Skeletal muscle tissue (tissue), 4 donors: ENCODE results near the gene ARHGAP4. TPM values are rescaled to one million over a fixed set of nuclear protein-coding genes. Genes with fewer than 3 reads are reported as not detected.

ENCODE experiments used
- H3K27ac ChIP-seq: one replicate; pipeline ENCODE4 v1.7.0; 2013; ENCODE audit warnings: mild to moderate bottlenecking, low read depth, low read length, inconsistent platforms
- H3K27me3 ChIP-seq, 3 donors: one replicate each; pipeline ENCODE4 v1.7.0; 2013; ENCODE audit warnings: low read length in 3 of 3; ENCODE audit not compliant: control insufficient read depth in 3 of 3, insufficient read depth in 3 of 3
- H3K36me3 ChIP-seq, 3 donors: one replicate each; pipeline ENCODE4 v1.7.0; 2013; ENCODE audit warnings: low read length in 3 of 3; ENCODE audit not compliant: control insufficient read depth in 3 of 3, insufficient read depth in 3 of 3
- H3K4me1 ChIP-seq, 3 donors: one replicate each; pipeline ENCODE4 v1.7.0; 2013; ENCODE audit warnings: low read length in 3 of 3, mild to moderate bottlenecking in 3 of 3; ENCODE audit not compliant: control insufficient read depth in 3 of 3, insufficient read depth in 3 of 3
- H3K4me3 ChIP-seq, 3 donors: one replicate each; pipeline ENCODE4 v1.7.0; 2013; ENCODE audit warnings: low read length in 3 of 3
- H3K9ac ChIP-seq, 3 donors: one replicate each; pipeline ENCODE4 v1.7.0; 2013; ENCODE audit warnings: low read length in 3 of 3, mild to moderate bottlenecking in 3 of 3, moderate library complexity in 2 of 3, low read depth in 1 of 3
- H3K9me3 ChIP-seq, 3 donors: one replicate each; pipeline ENCODE4 v1.7.0; 2013; ENCODE audit warnings: low read length in 3 of 3; ENCODE audit not compliant: control insufficient read depth in 3 of 3
- total RNA-seq: library from RNA; depleted of rRNA; stranded (reverse); fragments of >200 nt; gene quantifications from one replicate; pipeline ENCODE4 v1.2.3, GENCODE V29; 2014
- donor health status: Osteomylitis.

ARHGAP4 gene
- total RNA-seq, 1 donor from 2014 or later = 25.1 TPM

DNA sequence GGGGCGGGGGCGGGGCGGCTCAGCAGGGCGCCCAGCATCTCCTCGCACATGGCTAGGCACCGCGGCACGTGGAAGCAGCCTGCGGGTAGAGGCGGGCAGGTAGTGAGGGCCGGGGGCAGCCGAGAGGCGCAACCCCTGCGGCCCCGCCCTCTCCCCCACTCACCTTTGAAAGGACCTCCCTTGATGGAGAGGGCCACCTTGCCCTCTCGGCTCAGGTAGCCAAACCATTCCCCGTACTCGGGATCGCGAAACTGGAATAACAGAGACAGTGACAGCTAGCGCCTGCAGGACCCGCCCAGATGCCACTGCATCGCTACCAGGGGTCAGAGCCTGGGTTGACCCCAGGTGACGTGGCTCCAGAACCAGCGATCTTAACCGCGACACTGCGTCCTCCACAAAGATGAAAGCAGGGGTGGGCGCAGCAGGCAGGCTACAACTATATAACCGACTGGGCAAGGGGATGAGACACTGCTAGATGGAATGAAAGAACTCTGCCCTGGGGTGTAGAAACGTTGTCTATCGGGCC, 9.3 kb upstream of the ARHGAP4 start:
- Histone ChIP-seq H3K27ac (no peak overlapping the region), H3K9me3 (no peaks in the 10 kb centered on the region), H3K4me1 (peaks cover 9 to 17% (median 14%) of the 10 kb centered on the region in 3 donors), H3K9ac (peak overlapping the region in 1 of 3 donors; percentile 50), H3K27me3 (no peaks in the 10 kb centered on the region), H3K4me3 (peak overlapping the region; percentile 51 to 65 (median 60)), H3K36me3 (peaks cover 8 to 22% (median 14%) of the 10 kb centered on the region in 3 donors)

DNA sequence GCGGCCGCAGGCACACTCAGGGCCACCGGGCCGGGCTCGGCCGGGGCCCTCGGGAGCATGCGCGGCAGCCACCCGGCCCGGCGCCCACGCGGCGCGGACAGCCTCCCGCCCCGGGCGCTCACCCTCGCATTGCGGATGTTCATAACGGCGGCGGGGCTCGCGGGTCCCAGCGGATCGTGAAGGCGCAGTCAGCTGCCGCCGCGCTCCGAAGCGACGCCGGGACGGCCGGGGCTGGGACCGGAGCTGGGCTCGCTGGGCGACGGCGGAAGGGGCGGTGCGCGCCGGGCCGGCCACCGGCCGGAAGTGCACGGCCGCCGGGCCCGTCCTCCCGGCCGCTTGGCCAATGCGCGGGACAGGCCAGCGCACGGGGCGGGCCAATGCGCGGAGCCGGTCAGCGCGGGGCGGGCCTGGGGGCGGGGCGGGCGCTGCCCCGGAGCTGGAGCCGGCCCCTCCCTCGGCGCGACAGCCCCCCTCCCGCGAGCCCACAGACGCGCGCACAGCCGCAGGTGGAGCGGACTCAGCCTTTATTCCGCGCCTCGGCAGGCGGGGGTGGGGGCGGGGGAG, 8.8 kb upstream of the ARHGAP4 start, which contains the start of gene NAA10:
TSS of gene NAA10 (minus strand) at position 276 of the 564 bp plus-strand sequence. CDS start at position 143, 133 bp downstream.
- H3K4me3 ChIP-seq = peak within 1 kb of the TSS; percentile 74 to 80 (median 77)
- H3K4me1 ChIP-seq = peaks cover 9 to 18% (median 14%) of the 10 kb centered on the region in 3 donors
- H3K36me3 ChIP-seq = peaks cover 12 to 25% (median 20%) of the 10 kb centered on the region in 3 donors
- no peaks in the 10 kb centered on the region for H3K9me3 ChIP-seq
- peak within 1 kb of the TSS; percentile 7 for H3K27ac ChIP-seq
- peak within 1 kb of the TSS; percentile 74 to 82 (median 81) for H3K9ac ChIP-seq
- H3K27me3 ChIP-seq = no peaks in the 10 kb centered on the region

GRCh38 chrX:153934148-153934761, 8.2 kb upstream of the ARHGAP4 start:
- peak overlapping the region; percentile 74 to 80 (median 77) for H3K4me3 ChIP-seq
- H3K27me3 ChIP-seq = no peaks in the 10 kb centered on the region
- peak overlapping the region; percentile 7 for H3K27ac ChIP-seq
- peaks cover 11 to 24% (median 14%) of the 10 kb centered on the region in 3 donors for H3K4me1 ChIP-seq
- no peaks in the 10 kb centered on the region for H3K9me3 ChIP-seq
- H3K36me3 ChIP-seq = peaks cover 12 to 25% (median 24%) of the 10 kb centered on the region in 3 donors
- peak overlapping the region; percentile 74 to 82 (median 81) for H3K9ac ChIP-seq

- Histone ChIP-seq H3K27me3 (no peaks in the 10 kb centered on the region), H3K9me3 (no peaks in the 10 kb centered on the region), H3K27ac (peak overlapping the region; percentile 7), H3K4me3 (peak overlapping the region; percentile 74 to 80 (median 77)), H3K4me1 (peaks cover 15 to 29% (median 16%) of the 10 kb centered on the region in 3 donors), H3K36me3 (peaks cover 12 to 25% (median 24%) of the 10 kb centered on the region in 3 donors), H3K9ac (peak overlapping the region in 2 of 3 donors; percentile 81 to 82)
These were observed 7.7 kb upstream of the ARHGAP4 start for GRCh38 chrX:153933748-153934147.

GRCh38 chrX:153932220-153932915, 6.3 kb upstream of the ARHGAP4 start:
- Histone ChIP-seq H3K4me3 (no peak overlapping the region), H3K36me3 (peaks cover 12 to 25% (median 24%) of the 10 kb centered on the region in 3 donors), H3K27me3 (no peaks in the 10 kb centered on the region), H3K4me1 (peaks cover 17 to 35% (median 20%) of the 10 kb centered on the region in 3 donors), H3K9me3 (no peaks in the 10 kb centered on the region), H3K27ac (no peak overlapping the region), H3K9ac (no peak overlapping the region)

- H3K4me1 ChIP-seq = peaks cover 22 to 41% (median 26%) of the 10 kb centered on the region in 3 donors
- no peaks in the 10 kb centered on the region for H3K27me3 ChIP-seq
- no peak overlapping the region for H3K4me3 ChIP-seq
- no peak overlapping the region for H3K27ac ChIP-seq
- peaks cover 12 to 25% (median 24%) of the 10 kb centered on the region in 3 donors for H3K36me3 ChIP-seq
- H3K9me3 ChIP-seq = no peaks in the 10 kb centered on the region
- no peak overlapping the region for H3K9ac ChIP-seq
These were observed 5.7 kb upstream of the ARHGAP4 start for GRCh38 chrX:153931748-153932147.

- H3K9me3 ChIP-seq = no peaks in the 10 kb centered on the region
- peak overlapping the region in 1 of 3 donors; percentile 40 for H3K9ac ChIP-seq
- no peaks in the 10 kb centered on the region for H3K27me3 ChIP-seq
- peaks cover 27 to 47% (median 31%) of the 10 kb centered on the region in 3 donors for H3K4me1 ChIP-seq
- H3K27ac ChIP-seq = no peak overlapping the region
- H3K4me3 ChIP-seq = no peak overlapping the region
- peaks cover 12 to 25% (median 24%) of the 10 kb centered on the region in 3 donors for H3K36me3 ChIP-seq
These were observed 5.1 kb upstream of the ARHGAP4 start for GRCh38 chrX:153931151-153931550.

- Histone ChIP-seq H3K4me3 (no peak overlapping the region), H3K36me3 (peaks cover 12 to 25% (median 24%) of the 10 kb centered on the region in 3 donors), H3K9ac (no peak overlapping the region), H3K27me3 (peaks cover 0 to 5% (median 0%) of the 10 kb centered on the region in 3 donors), H3K9me3 (no peaks in the 10 kb centered on the region), H3K4me1 (peaks cover 23 to 54% (median 31%) of the 10 kb centered on the region in 3 donors), H3K27ac (no peak overlapping the region)
These were observed 4.2 kb upstream of the ARHGAP4 start for GRCh38 chrX:153930011-153930910.

DNA sequence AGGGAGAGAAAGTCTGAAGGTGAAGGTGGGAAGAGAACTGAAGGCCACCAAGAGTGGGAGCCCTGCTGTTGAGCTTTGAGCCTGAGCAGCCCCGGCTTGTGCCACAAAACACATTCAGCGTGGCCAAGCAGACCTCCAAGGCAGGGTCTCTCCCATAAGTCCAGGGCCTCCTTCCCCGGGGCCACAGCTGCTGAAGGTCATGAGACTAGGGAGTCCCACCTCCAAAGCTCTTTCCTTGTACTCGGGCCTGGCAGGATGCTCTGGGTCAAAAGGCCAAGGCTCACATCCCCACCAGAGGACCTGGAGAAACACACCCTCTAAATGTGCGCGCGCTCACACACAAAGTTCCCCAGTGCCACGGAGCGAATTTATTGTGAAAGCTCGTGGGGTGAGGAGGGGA, 3.5 kb upstream of the ARHGAP4 start:
- Histone ChIP-seq H3K27me3 (peaks cover 0 to 5% (median 0%) of the 10 kb centered on the region in 3 donors), H3K27ac (no peak overlapping the region), H3K36me3 (peaks cover 12 to 25% (median 24%) of the 10 kb centered on the region in 3 donors), H3K4me1 (peaks cover 22 to 56% (median 31%) of the 10 kb centered on the region in 3 donors), H3K9ac (no peak overlapping the region), H3K4me3 (no peak overlapping the region), H3K9me3 (no peaks in the 10 kb centered on the region)
